Stimulated activated CD4-positive, alpha-beta T cell treated with anti-CD3 and anti-CD28 coated beads, Interleukin-2, amount 100 ng/mL, for 4 hours (primary cell): ENCODE measurements around the gene XYLT1.
"Not testable (repeated sequence)": the region's sequence is repeated elsewhere in the genome, so short reads cannot be mapped to it uniquely, and the experiment has no call there.

Source experiments
- DNase-seq: peaks from one replicate; pipeline ENCODE4 v3.0.0-alpha.2; 2020; ENCODE audit warnings: low read depth

Gene XYLT1

GRCh38 chr16:17483351-17483750, 12.6 kb upstream of the XYLT1 start:
- DNase-seq: no peak

- not testable (repeated sequence) for DNase-seq
Observed at GRCh38 chr16:17482341-17482740, 11.6 kb upstream of the XYLT1 start.

DNA sequence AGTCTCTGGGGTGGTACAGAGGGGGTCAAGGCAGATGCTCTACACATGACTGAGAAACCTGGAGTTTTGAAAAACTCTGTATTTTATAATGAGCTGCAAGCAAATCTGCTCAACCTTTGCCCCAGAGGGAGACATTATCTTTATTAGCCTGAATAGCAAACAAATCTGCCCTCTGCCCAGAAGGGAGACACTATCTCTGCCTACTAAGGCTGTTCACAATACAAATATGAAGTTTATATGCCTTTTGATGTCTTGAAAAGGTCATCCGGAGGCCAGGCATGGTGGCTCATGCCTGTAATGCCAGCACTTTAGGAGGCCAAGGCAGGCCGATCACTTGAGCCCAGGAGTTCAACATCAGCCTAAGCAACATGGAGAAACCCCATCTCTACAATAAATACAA, 11.0 kb upstream of the XYLT1 start:
- no peak for DNase-seq

DNA sequence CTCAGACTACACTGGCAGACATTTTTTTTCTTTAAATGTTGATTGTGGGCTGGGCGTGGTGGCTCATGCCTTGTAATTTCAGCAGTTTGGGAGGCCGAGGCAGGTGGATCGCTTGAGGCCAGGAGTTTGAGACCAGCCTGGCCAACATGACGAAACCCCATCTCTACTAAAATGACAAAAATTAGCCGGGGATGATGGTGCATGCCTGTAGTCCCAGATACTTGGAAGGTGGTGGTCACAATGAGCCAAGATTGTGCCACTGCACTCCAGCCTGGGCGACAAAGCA, 6.4 kb upstream of the XYLT1 start:
- not testable (repeated sequence) for DNase-seq

- no peak for DNase-seq
Observed at GRCh38 chr16:17476414-17477259, 5.9 kb upstream of the XYLT1 start.

DNA sequence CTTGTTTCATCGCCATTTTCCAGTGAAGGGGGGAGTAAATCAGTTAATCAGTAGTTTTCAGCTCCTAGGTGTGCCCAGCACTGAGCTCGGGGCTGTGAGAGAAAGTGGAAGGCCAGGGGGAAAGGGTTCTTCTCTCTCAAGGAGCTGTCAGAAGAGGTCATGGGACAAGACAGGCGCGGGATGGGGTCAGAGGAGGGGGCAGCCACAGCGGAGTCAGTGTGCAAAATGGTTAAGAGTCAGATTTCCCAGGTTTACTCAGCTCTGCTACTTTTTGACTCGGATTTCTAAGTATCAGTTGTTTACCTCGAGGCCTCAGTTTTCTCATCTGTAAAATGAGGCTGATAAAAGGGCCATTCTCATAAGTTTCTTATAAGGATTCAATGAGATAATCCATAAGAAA, 4.3 kb upstream of the XYLT1 start:
- no peak for DNase-seq

- no peak for DNase-seq
Observed at GRCh38 chr16:17474572-17474971, 3.8 kb upstream of the XYLT1 start.

DNA sequence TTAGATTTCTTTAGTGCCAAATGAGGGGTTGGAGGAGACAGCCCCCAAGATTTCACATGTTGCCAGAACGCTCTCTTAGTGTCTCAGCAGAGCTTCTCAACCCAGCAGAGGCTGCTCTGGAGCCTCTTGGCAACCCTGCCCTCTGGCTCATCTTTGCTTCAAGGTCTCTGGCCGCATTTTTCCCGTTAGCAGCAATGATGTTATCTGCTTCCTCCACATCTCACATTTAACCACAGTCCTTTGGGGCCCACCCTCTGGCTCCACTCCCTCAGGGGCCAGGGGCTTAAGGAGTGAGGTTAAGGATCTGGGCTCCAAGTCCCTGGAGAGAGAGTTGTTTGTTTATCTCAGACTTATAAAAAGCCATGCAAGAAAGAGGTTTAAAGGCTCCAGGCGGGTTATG, 3.3 kb upstream of the XYLT1 start:
- DNase-seq: no peak

DNA sequence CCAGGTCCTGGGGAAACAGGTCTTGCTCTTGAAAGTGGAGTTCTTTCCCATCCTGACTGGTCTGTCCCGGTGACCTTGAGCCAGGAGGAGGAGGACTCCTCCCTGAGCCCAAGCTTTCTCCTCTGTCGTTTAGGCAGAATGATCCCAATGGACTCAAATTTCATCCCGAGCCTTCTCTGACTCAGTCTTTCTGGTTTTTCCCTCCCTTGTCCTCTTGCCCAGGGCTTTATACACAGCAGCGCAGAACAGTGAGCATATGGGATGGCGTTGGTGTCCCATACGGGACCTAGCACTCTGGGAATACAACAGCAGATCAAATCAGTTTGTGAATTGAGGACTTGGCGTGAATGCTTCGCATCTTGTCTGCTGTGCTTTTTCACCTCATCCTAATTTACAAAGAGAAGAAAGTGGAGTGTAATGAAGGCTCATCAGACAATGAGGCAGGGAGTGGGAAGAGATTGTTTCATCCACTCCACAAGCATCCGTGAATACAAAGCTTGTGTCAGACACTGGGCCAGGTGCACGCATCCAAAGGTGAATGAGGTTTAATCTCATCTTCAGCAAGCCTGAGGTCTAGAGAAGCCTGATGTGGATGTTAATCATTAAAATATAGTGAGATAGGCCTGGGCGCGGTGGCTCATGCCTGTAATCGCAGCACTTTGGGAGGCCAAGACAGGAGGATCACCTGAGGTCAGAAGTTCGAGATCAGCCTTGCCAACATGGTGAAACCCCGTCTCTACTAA, 1.1 kb upstream of the XYLT1 start:
- no peak for DNase-seq

- DNase-seq: no peak
Observed at GRCh38 chr16:17470182-17470907, 415 bp downstream of the XYLT1 start.

- DNase-seq: no peak
Observed at GRCh38 chr16:17469741-17470181, 999 bp downstream of the XYLT1 start.

GRCh38 chr16:17469011-17469740, 1.6 kb downstream of the XYLT1 start:
- DNase-seq: no peak

- DNase-seq: no peak
Observed at GRCh38 chr16:17468611-17469010, 2.1 kb downstream of the XYLT1 start.

DNA sequence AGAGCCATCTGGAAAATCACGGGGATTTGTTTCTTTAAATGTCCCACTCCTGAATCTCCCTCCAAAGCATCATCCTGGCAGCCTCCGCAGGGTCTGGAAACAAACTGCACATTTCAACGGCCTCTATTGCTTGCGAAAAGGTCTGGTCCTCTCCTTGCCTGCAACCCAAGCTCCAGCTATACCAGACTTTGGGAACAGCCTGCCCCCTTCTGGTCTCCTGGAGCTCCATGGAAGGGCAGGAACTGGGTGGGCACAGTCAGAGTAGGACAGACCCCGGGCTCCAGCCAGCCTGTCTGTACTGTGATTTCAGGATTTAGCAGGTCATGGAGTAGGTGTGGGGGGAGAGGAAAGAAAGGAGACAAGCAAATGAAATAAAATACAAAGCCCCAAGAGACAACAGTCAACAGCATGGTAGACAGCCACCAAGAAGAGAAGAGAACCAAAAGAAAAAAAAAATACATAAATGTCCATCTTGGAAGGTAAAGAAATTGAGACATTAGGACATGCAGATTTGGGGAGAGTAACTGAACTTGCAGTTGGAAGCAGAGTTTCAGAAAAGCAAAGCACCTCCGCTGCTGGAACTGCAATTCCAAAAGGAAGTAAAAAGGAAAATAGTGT, 2.7 kb downstream of the XYLT1 start:
- no peak for DNase-seq

GRCh38 chr16:17466876-17467275, 3.9 kb downstream of the XYLT1 start:
- DNase-seq: no peak

GRCh38 chr16:17465460-17465859, 5.3 kb downstream of the XYLT1 start:
- no peak for DNase-seq

- no peak for DNase-seq
Observed at GRCh38 chr16:17463335-17463734, 7.4 kb downstream of the XYLT1 start.

- no peak for DNase-seq
Observed at GRCh38 chr16:17461951-17462729, 8.6 kb downstream of the XYLT1 start.

DNA sequence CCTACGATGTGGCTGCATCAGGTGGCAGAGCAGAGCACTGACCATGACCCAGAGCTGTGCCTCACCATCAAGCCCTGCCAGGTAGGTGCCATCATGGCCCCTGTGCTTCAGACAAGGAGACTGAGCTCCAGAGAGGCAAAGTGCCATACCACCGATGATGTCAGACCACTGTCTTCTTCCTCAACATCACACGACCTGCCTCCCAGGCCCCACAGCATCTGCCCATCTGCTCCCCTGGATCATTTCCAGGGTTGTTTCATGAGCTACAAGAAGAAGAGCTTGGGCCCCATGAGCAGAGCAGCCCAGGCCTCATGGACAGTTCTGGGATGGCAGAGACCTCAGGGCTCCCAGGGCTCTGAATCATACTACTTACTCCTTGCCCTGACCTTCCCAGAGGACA, 9.9 kb downstream of the XYLT1 start:
- no peak for DNase-seq

DNA sequence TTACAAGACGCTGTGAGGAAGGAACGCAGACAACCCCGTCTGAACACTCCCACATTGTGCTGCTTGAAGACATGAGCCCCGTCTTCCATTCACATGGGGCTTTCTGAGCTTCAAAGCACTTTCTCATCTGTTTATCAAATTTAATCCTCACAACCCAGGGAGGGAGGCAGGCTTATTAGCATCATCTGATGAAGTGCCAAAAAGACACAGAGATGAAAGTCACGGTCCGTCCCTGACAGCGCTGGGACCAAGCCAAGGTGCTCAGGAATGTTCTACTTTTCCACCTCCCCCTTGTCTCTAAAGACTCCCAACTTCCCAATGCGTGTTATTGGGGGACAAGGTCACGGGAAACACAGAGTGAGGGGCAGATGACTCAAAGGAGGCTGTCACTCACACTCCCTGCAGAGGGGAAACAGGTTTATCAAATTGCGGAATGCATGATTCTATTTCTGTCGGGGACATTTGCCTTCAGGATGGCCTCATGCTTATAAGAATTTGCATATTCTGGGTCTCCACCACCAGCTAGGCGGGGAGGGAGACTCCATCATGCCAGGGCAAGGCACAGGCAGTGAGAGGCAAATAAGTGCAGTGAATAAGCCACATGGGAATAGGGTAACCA, 10.7 kb downstream of the XYLT1 start:
- no peak for DNase-seq

DNA sequence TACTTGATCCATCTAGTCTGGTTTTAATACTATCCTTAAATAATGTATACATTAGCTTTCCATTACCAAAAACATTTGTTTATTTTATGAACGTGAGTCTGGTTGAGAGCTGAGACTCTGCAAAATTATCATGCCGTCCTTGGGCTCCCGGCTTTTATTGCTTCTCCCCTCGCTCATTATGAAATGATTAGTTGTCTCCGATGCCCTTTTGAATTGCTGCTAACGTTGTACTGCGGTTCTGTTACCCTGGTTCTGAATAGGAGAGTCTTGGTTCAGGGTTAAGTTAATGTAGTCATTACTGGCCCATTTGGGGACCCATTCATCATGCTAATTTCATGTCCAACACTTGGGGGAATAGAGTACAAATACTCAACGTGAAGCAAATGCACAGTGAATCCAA, 12.8 kb downstream of the XYLT1 start:
- DNase-seq: no peak
